SK-N-SH (cell line): ENCODE measurements around the gene USP8.

Source experiments
- GABPA ChIP-seq: IDR thresholded peaks from 2 replicates; pipeline ENCODE4 v1.4.0; 2012; ENCODE audit warnings: low read depth, mild to moderate bottlenecking
- JUND ChIP-seq: IDR thresholded peaks from 2 replicates; pipeline ENCODE4 v1.4.0; 2012
- MXI1 ChIP-seq: IDR thresholded peaks from 2 replicates; pipeline ENCODE4 v1.6.1; 2012; ENCODE audit warnings: mild to moderate bottlenecking, low read depth, low read length, improper control_type of control experiment
- POLR2AphosphoS5 ChIP-seq: IDR thresholded peaks from 2 replicates; pipeline ENCODE4 v1.6.1; 2012; ENCODE audit warnings: low read depth, low read length
- RXRA ChIP-seq: IDR thresholded peaks from 2 replicates; pipeline ENCODE4 v1.4.0; 2012; ENCODE audit warnings: low read depth, mild to moderate bottlenecking, borderline replicate concordance
- TF ChIP-seq, protein P1 (sequence below): fragments of 200-600 bp; sonication (generic); IDR thresholded peaks from 2 replicates; pipeline ENCODE4 v1.6.1; 2017; ENCODE audit warnings: antibody characterized with exemption, mild to moderate bottlenecking, moderate library complexity
- TF ChIP-seq, protein P2 (sequence below): IDR thresholded peaks from 2 replicates; pipeline ENCODE4 v1.6.1; 2012; ENCODE audit warnings: mild to moderate bottlenecking, low read depth, low read length, moderate library complexity
- TF ChIP-seq, protein P3 (sequence below): IDR thresholded peaks from 2 replicates; pipeline ENCODE4 v1.4.0; 2012; ENCODE audit warnings: low read depth, borderline replicate concordance
- TF ChIP-seq, protein P4 (sequence below): IDR thresholded peaks from 2 replicates; pipeline ENCODE4; 2012

DNA sequence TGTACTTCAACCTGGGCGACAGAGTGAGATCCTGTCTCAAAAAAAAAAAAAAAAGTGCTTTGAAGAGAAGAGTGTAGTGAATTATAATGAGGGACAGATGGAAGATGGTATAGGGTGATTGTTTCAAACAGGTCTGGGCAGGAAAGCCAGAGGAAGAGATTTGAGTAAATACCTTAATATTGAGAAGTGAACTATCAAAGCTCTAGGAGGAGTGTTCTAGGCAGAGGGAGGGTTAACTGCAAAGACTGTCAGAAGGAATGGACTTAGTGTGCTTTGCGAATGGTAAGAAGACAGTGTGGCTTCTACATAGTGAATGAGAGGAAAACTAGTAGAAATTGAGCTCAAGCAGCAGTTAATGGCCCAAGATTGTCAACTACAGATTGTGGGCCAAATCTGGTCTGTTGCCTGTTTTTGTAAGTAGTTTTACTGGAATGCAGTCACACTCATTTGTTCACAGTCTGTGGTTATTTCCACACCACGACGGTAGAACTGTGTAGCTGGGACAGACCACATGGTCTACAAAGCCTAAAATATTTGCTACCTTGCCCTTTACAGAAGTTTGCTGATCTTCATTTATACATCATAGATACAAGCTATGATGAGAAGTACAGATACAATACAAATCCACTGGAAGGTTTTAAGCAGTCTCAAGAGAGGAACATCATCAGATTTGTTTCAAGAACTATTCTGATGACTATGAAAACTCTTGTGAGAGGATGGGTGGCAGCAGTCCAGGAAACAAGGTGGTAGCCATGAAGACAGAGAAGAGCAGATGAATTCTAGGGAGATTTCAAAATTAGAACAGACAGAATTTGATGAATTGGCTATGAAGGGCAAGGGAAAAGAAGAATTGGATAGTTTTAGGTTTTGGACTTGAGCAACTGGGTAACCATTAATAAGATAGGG, 138.8 kb downstream of the USP8 start:
- TF ChIP-seq RXRA (no peak), JUND (no peak), MXI1 (no peak), POLR2AphosphoS5 (no peak), GABPA (no peak)
- TF ChIP-seq, protein P1, sequence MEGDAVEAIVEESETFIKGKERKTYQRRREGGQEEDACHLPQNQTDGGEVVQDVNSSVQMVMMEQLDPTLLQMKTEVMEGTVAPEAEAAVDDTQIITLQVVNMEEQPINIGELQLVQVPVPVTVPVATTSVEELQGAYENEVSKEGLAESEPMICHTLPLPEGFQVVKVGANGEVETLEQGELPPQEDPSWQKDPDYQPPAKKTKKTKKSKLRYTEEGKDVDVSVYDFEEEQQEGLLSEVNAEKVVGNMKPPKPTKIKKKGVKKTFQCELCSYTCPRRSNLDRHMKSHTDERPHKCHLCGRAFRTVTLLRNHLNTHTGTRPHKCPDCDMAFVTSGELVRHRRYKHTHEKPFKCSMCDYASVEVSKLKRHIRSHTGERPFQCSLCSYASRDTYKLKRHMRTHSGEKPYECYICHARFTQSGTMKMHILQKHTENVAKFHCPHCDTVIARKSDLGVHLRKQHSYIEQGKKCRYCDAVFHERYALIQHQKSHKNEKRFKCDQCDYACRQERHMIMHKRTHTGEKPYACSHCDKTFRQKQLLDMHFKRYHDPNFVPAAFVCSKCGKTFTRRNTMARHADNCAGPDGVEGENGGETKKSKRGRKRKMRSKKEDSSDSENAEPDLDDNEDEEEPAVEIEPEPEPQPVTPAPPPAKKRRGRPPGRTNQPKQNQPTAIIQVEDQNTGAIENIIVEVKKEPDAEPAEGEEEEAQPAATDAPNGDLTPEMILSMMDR, result no peak
- TF ChIP-seq, protein P2, sequence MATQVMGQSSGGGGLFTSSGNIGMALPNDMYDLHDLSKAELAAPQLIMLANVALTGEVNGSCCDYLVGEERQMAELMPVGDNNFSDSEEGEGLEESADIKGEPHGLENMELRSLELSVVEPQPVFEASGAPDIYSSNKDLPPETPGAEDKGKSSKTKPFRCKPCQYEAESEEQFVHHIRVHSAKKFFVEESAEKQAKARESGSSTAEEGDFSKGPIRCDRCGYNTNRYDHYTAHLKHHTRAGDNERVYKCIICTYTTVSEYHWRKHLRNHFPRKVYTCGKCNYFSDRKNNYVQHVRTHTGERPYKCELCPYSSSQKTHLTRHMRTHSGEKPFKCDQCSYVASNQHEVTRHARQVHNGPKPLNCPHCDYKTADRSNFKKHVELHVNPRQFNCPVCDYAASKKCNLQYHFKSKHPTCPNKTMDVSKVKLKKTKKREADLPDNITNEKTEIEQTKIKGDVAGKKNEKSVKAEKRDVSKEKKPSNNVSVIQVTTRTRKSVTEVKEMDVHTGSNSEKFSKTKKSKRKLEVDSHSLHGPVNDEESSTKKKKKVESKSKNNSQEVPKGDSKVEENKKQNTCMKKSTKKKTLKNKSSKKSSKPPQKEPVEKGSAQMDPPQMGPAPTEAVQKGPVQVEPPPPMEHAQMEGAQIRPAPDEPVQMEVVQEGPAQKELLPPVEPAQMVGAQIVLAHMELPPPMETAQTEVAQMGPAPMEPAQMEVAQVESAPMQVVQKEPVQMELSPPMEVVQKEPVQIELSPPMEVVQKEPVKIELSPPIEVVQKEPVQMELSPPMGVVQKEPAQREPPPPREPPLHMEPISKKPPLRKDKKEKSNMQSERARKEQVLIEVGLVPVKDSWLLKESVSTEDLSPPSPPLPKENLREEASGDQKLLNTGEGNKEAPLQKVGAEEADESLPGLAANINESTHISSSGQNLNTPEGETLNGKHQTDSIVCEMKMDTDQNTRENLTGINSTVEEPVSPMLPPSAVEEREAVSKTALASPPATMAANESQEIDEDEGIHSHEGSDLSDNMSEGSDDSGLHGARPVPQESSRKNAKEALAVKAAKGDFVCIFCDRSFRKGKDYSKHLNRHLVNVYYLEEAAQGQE, result no peak
- TF ChIP-seq, protein P3, sequence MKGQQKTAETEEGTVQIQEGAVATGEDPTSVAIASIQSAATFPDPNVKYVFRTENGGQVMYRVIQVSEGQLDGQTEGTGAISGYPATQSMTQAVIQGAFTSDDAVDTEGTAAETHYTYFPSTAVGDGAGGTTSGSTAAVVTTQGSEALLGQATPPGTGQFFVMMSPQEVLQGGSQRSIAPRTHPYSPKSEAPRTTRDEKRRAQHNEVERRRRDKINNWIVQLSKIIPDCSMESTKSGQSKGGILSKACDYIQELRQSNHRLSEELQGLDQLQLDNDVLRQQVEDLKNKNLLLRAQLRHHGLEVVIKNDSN, result no peak
- TF ChIP-seq, protein P4, sequence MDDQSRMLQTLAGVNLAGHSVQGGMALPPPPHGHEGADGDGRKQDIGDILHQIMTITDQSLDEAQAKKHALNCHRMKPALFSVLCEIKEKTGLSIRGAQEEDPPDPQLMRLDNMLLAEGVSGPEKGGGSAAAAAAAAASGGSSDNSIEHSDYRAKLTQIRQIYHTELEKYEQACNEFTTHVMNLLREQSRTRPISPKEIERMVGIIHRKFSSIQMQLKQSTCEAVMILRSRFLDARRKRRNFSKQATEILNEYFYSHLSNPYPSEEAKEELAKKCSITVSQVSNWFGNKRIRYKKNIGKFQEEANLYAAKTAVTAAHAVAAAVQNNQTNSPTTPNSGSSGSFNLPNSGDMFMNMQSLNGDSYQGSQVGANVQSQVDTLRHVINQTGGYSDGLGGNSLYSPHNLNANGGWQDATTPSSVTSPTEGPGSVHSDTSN, result no peak
